ENCODE measurements around the gene COL2A1.

DNA sequence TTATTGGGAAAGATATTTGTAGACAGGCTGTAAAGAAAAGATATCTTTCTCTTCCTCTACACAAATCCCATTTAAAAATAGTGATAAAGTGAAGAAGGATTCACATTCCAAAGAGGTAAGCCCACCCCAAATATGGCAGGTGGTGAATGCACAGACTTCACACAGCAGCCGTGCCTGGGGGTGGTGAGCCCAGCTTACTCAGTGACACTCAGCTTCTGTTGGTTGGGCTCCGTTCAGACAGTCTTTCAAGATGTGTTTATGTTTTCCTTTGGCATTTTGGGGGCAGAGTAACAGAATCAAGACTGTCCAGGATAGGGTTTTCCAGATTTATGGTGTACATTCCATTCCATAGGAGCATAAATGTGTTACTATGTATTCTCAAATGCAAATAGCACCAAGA, 4.1 kb upstream of the COL2A1 start:
- TF ChIP-seq, protein P1, sequence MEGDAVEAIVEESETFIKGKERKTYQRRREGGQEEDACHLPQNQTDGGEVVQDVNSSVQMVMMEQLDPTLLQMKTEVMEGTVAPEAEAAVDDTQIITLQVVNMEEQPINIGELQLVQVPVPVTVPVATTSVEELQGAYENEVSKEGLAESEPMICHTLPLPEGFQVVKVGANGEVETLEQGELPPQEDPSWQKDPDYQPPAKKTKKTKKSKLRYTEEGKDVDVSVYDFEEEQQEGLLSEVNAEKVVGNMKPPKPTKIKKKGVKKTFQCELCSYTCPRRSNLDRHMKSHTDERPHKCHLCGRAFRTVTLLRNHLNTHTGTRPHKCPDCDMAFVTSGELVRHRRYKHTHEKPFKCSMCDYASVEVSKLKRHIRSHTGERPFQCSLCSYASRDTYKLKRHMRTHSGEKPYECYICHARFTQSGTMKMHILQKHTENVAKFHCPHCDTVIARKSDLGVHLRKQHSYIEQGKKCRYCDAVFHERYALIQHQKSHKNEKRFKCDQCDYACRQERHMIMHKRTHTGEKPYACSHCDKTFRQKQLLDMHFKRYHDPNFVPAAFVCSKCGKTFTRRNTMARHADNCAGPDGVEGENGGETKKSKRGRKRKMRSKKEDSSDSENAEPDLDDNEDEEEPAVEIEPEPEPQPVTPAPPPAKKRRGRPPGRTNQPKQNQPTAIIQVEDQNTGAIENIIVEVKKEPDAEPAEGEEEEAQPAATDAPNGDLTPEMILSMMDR (IDR thresholded peaks at IDR 0.05), result no peak
- TF ChIP-seq POLR2A (IDR thresholded peaks at IDR 0.05), result no peak

Data from stomach (tissue), 4 donors.